Astrocyte of the spinal cord (primary cell): ENCODE measurements around the gene IMMT.

ENCODE experiments used
- DNase-seq: peaks from one replicate; pipeline ENCODE4 v3.0.0; 2011; ENCODE audit warnings: low read depth, low spot score
- H3K4me3 ChIP-seq: 2 replicates; pipeline ENCODE4 v1.5.1; 2011; ENCODE audit warnings: low read depth, mild to moderate bottlenecking, low read length, moderate library complexity
- in situ Hi-C: cut with HindIII; loops from 2 replicates; pipeline ENCODE4 v1.10.0; 2017; ENCODE audit warnings: low sequenced_read_pairs
- TF ChIP-seq, protein P1 (sequence below): IDR thresholded peaks from 2 replicates; pipeline ENCODE4 v1.5.1; 2012; ENCODE audit warnings: low read depth, mild to moderate bottlenecking, low read length, inconsistent platforms

The IMMT gene

DNA sequence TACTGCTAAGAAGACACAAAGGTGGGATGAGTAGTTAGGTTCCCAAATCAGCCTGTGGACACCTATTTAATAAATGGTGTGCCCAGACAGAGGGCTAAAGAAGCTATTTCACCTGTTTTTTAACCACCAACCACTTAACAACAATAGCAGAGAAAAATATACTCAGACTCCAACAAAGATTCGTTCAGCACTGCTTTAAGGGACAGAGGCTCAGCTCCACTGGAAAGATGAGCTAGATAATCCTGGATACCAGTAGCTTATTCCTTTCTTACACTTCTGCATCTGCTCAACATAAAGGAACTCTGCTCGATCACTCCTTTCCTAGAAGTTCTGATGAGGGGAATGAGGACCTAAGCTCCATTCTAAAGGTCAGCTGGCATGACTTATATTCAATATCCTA, 44.8 kb downstream of the IMMT start:
- in situ Hi-C loops = no loop called here
- no peak overlapping the region for H3K4me3 ChIP-seq
- no peak for DNase-seq
- TF ChIP-seq, protein P1, sequence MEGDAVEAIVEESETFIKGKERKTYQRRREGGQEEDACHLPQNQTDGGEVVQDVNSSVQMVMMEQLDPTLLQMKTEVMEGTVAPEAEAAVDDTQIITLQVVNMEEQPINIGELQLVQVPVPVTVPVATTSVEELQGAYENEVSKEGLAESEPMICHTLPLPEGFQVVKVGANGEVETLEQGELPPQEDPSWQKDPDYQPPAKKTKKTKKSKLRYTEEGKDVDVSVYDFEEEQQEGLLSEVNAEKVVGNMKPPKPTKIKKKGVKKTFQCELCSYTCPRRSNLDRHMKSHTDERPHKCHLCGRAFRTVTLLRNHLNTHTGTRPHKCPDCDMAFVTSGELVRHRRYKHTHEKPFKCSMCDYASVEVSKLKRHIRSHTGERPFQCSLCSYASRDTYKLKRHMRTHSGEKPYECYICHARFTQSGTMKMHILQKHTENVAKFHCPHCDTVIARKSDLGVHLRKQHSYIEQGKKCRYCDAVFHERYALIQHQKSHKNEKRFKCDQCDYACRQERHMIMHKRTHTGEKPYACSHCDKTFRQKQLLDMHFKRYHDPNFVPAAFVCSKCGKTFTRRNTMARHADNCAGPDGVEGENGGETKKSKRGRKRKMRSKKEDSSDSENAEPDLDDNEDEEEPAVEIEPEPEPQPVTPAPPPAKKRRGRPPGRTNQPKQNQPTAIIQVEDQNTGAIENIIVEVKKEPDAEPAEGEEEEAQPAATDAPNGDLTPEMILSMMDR = no peak

DNA sequence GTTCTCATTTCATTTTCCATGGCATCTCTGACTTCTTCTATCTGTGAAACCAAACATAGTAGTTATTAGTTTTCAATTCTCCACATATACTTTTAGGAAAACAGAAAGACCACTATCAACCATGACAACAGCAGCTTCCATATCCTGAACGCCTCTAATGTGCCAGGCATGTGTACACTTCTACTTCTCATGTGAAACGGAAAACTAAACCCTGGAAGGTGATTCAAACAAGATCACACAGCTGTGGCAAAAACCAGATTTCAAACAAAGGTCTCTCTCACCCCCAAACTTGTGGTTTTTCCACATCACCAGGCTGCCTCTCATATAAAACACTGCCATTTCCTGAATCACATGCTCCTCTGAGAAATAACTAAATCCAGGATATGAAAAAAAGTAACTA, 47.5 kb downstream of the IMMT start:
- in situ Hi-C loops = no loop called here
- TF ChIP-seq, protein P1 = no peak
- no peak for DNase-seq
- H3K4me3 ChIP-seq = no peak overlapping the region

DNA sequence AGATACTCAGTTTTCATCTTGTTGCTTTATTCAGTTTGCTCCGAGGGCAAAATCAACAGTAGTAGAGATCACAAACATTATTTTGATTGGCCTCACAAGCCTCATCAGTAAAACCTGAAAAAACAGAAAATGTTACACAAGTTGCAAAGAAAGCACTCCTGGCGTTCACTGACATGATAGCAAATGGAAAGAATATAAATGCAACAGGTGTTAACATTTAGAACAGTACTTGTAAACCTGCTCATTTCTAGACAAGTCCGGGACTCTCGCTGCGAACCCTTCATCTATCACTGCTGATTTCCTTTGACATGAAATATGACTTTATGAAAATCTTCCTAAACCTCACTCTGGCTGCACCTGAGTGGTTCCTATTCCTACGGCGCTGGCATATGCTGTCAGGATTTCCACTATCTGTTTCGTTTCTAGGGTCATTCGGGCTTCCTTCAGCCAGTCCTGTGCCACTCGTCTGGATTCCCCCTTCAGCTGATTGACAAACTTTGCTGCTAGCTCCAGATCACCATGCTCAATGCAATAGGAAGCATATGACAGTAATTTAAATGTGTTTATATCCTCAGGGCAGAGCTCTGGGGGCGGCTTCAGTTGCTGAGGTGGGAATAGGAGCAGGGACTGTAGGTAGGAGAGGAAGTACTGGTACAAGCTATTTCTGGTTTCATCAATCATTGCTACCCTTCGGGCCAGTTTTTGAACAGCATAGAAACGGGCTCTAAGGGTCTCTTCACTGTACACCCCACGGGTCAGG, 51.2 kb downstream of the IMMT start:
- in situ Hi-C loops = no loop called here
- DNase-seq = no peak
- no peak overlapping the region for H3K4me3 ChIP-seq
- TF ChIP-seq, protein P1 = no peak

DNA sequence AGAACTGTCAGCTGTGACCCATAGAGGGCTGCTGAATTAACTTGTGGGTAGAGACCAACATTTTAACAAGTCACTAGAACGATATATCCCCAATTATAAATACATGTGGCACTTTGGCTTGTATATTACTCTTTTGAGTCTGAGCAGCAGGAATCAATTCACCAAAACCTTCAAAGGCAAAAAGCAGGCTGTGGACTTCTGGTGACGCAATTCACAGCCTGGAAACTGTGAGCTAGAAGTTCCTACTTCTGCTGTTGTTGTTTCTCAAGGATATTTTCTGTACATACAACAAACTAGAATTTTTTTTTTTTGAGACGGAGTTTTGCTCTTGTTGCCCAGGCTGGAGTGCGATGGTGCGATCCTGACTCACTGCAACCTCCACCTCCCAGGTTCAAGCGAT, 52.0 kb downstream of the IMMT start:
- H3K4me3 ChIP-seq = no peak overlapping the region
- in situ Hi-C loops = no loop called here
- no peak for DNase-seq
- TF ChIP-seq, protein P1 = no peak

DNA sequence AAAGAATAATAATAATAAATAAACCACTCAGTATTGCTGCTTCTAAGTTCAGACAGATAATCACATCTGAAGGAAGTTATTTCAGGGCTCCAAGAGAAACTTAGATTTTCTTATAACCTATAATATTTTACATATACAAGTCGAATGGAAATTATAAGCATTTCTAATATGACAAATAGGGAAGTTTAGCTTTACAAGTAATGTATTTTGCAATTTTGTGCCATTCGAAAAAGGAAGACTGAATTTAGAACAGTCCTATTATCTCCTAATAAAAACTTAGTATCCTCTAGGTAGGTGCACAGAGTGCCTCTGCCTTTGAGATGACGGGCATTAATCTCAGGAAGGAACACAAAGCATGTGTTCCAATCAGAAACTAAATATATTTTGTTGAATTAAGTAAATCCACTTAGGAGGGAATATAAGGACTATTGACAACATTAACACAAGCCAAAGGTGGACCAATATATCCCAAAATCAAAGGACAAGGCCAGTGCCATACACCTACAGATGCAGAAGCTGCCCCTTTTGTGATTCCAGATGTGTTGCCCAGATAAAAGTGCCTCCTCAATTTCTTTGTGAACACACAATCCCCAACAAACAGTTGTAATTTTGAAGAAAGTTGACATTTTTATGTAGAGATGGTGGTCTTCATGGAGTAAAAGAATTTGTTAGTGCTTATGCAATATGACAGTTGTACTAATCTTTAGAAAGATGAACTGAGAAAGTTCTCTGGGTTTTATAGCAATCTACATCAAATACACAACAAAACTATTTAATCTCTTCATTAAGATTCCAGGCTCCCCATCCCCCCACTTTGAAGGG, 52.6 kb downstream of the IMMT start:
- TF ChIP-seq, protein P1 = no peak
- no peak for DNase-seq
- in situ Hi-C loops = no loop called here
- H3K4me3 ChIP-seq = no peak overlapping the region

DNA sequence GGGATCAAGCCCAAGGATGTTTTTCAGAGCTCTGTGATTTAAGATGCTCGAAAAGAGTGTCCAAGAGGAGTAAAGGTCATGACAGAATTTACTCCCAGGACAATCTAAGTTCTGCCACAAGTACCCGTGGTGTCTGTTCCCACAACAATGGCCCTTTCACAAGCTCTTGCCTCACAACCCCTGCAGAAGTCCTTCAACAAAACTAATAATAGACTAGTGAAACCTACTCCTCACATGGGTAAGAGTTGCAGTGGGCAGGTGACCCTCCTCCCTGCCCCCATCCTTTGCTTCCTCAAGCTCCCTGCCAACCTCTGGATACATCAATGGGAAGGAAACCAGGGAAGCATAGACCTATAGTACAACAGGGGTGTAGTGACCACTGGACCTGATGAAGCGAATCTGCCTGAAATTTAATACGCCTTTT, 54.3 kb downstream of the IMMT start:
- in situ Hi-C loops = no loop called here
- no peak overlapping the region for H3K4me3 ChIP-seq
- no peak for DNase-seq
- TF ChIP-seq, protein P1 = no peak
